Endodermal cell (in vitro differentiated cells): Measurements from ENCODE around the gene MYNN. TPM values are rescaled to one million over a fixed set of nuclear protein-coding genes. Genes with fewer than 3 reads are reported as not detected.

Source experiments
- DNase-seq: peaks from one replicate; pipeline ENCODE4 v3.0.0-alpha.2; 2017
- H3K27ac ChIP-seq: 2 replicates; pipeline ENCODE4 v1.5.1; 2013; ENCODE audit warnings: mild to moderate bottlenecking, low read depth, low read length, moderate library complexity
- H3K27me3 ChIP-seq: 2 replicates; pipeline ENCODE4 v1.6.1; 2013; ENCODE audit warnings: mild to moderate bottlenecking, low read length, moderate library complexity; ENCODE audit not compliant: insufficient read depth, control insufficient read depth, poor library complexity, severe bottlenecking
- H3K36me3 ChIP-seq: 2 replicates; pipeline ENCODE4 v1.7.0; 2013; ENCODE audit warnings: mild to moderate bottlenecking, low read length, moderate library complexity; ENCODE audit not compliant: control insufficient read depth, insufficient read depth
- H3K4me1 ChIP-seq: one replicate; pipeline ENCODE4 v1.7.0; 2013; ENCODE audit warnings: low read length; ENCODE audit not compliant: control insufficient read depth, insufficient read depth
- H3K4me3 ChIP-seq: 2 replicates; pipeline ENCODE4 v1.5.1; 2013; ENCODE audit warnings: mild to moderate bottlenecking, low read length, moderate library complexity
- H3K9ac ChIP-seq: 2 replicates; pipeline ENCODE4 v1.6.1; 2013; ENCODE audit warnings: mild to moderate bottlenecking, low read length, moderate library complexity; ENCODE audit not compliant: poor library complexity, severe bottlenecking; ENCODE audit errors: extremely low read depth
- H3K9me3 ChIP-seq: 2 replicates; pipeline ENCODE4 v1.6.1; 2013; ENCODE audit warnings: mild to moderate bottlenecking, low read length, moderate library complexity; ENCODE audit not compliant: control insufficient read depth
- H3K27ac Mint-ChIP-seq: 2 replicates; pipeline ENCODE4 v1.8.0; 2020; ENCODE audit warnings: mixed read lengths
- H3K27me3 Mint-ChIP-seq: 2 replicates; pipeline ENCODE4 v1.8.0; 2021; ENCODE audit warnings: mild to moderate bottlenecking, mixed read lengths; ENCODE audit not compliant: insufficient read depth
- H3K36me3 Mint-ChIP-seq: 2 replicates; pipeline ENCODE4 v1.8.0; 2020; ENCODE audit warnings: low read depth, mixed read lengths
- H3K4me1 Mint-ChIP-seq: 2 replicates; pipeline ENCODE4 v1.8.0; 2020; ENCODE audit warnings: mixed read lengths
- H3K4me3 Mint-ChIP-seq: 2 replicates; pipeline ENCODE4 v1.8.0; 2020; ENCODE audit warnings: mild to moderate bottlenecking, moderate library complexity, mixed read lengths
- H3K9me3 Mint-ChIP-seq: 2 replicates; pipeline ENCODE4 v1.8.0; 2020; ENCODE audit warnings: mild to moderate bottlenecking, mixed read lengths
- WGBS, 2 experiments: methylation state at CpG; one replicate each; pipeline versions ENCODE4 v1.1.5 to v1.1.7; 2013; ENCODE audit warnings: missing lambda C conversion rate in 2 of 2, mixed read lengths in 1 of 2; ENCODE audit not compliant: insufficient coverage in 1 of 2, insufficient read length in 1 of 2; 5-methylcytosine and 5-hydroxymethylcytosine counted together
- total RNA-seq, 2 donors: library from RNA; stranded (reverse); fragmentation: NEBNext Ultra II Directional in 1 of 2; extraction: Animal tissue kit (Norgen Biotek cat#: 25700) in 1 of 2; gene quantifications; 2 replicates in 1 of 2; 3 replicates in 1 of 2; pipeline ENCODE4 v1.2.1, GENCODE V29; 2021
- TF ChIP-seq, protein P1 (sequence below): fragments of 200-600 bp; sonication (generic); conservative IDR thresholded peaks from 2 replicates; pipeline ENCODE4 v1.5.0; 2021; ENCODE audit warnings: antibody characterized with exemption, mild to moderate bottlenecking

The MYNN gene
- total RNA-seq, 2 donors from 2014 or later, result 13.3 to 14.1 TPM

DNA sequence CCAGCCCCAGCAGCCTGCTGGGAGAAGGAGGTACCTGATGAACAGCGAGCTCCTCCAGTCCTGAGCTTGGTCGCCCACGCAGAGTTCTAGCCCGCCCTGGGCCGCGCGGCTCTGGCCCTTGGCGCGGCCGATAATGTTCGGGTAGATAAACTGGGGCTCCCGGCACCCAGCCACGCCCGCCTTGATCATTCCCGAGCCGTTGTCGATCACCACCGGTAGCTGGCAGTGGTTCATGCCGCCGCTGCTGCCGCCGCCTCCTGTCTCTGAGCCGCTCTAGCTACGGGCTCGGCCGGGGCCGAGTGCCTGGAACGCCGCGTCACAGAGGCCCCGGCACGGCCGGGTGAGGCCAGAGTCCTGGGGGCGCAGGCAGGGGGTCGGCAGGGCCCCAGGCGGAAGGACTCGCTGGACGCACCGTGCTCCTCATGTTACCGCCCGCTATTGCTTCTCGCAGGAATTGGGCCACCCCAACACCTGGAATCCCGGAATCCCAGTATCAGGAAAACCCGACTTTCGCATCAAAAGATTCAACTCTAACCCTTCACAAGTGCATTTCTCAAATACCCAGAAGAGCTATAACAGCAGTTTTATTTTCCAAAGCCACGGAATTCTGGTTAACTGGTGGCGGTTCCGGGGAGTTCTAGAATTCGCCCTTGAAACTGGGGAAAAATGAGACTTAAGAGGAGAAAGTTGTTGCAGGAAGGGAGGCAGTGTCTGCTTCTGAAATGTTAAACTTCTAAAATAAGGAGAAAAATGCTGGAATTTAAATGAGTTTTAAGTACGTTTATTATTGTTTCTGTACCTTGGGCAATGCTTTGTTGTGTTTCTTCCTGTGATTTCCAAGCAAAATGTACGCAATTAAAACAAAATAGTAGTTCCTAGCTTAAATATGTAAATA is 3.7 kb upstream of the MYNN start, which contains the start of gene ACTRT3:
Gene ACTRT3 (minus strand): TSS at position 275 of the 895 bp plus-strand sequence. CDS start 41 bp downstream, at position 234.
- Mint-ChIP-seq H3K4me3 (peak within 1 kb of the TSS; percentile 79), H3K36me3 (peaks cover 2% of the 10 kb centered on the region), H3K27me3 (no peaks in the 10 kb centered on the region), H3K9me3 (peaks cover 7% of the 10 kb centered on the region), H3K4me1 (peaks cover 13% of the 10 kb centered on the region), H3K27ac (peak within 1 kb of the TSS; percentile 96)
- H3K4me1 ChIP-seq, result no peaks in the 10 kb centered on the region
- H3K27ac ChIP-seq, result peak within 1 kb of the TSS; percentile 74
- TF ChIP-seq, protein P1, sequence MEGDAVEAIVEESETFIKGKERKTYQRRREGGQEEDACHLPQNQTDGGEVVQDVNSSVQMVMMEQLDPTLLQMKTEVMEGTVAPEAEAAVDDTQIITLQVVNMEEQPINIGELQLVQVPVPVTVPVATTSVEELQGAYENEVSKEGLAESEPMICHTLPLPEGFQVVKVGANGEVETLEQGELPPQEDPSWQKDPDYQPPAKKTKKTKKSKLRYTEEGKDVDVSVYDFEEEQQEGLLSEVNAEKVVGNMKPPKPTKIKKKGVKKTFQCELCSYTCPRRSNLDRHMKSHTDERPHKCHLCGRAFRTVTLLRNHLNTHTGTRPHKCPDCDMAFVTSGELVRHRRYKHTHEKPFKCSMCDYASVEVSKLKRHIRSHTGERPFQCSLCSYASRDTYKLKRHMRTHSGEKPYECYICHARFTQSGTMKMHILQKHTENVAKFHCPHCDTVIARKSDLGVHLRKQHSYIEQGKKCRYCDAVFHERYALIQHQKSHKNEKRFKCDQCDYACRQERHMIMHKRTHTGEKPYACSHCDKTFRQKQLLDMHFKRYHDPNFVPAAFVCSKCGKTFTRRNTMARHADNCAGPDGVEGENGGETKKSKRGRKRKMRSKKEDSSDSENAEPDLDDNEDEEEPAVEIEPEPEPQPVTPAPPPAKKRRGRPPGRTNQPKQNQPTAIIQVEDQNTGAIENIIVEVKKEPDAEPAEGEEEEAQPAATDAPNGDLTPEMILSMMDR, result peak; percentile 12
- H3K4me3 ChIP-seq, result peak within 1 kb of the TSS; percentile 95
- DNase-seq, result peak; percentile 94
- H3K9me3 ChIP-seq, result no peaks in the 10 kb centered on the region
- peak within 1 kb of the TSS; percentile 63 for H3K9ac ChIP-seq
- 8 to 12% methylated on average over 20 to 50 of the region's 51 CpGs for WGBS, 2 experiments
- peaks cover 3% of the 10 kb centered on the region for H3K36me3 ChIP-seq
- H3K27me3 ChIP-seq, result no peaks in the 10 kb centered on the region

- H3K9ac ChIP-seq, result peak overlapping the region; percentile 94
- Mint-ChIP-seq H3K9me3 (no peaks in the 10 kb centered on the region), H3K4me1 (peaks cover 12% of the 10 kb centered on the region), H3K27me3 (no peaks in the 10 kb centered on the region), H3K4me3 (peak overlapping the region; percentile 94), H3K27ac (peak overlapping the region; percentile 99), H3K36me3 (peaks cover 11% of the 10 kb centered on the region)
- peak; percentile 83 for DNase-seq
- H3K27me3 ChIP-seq, result no peaks in the 10 kb centered on the region
- H3K4me3 ChIP-seq, result peak overlapping the region; percentile 95
- peak overlapping the region; percentile 94 for H3K27ac ChIP-seq
- no peaks in the 10 kb centered on the region for H3K9me3 ChIP-seq
- TF ChIP-seq, protein P1, result no peak
- no peaks in the 10 kb centered on the region for H3K4me1 ChIP-seq
- H3K36me3 ChIP-seq, result peaks cover 23% of the 10 kb centered on the region
- WGBS, 2 experiments, result 1 to 2% methylated on average over 20 to 21 of the region's 27 CpGs
These were observed 1.5 kb upstream of the MYNN start for GRCh38 chr3:169771497-169772304.

DNA sequence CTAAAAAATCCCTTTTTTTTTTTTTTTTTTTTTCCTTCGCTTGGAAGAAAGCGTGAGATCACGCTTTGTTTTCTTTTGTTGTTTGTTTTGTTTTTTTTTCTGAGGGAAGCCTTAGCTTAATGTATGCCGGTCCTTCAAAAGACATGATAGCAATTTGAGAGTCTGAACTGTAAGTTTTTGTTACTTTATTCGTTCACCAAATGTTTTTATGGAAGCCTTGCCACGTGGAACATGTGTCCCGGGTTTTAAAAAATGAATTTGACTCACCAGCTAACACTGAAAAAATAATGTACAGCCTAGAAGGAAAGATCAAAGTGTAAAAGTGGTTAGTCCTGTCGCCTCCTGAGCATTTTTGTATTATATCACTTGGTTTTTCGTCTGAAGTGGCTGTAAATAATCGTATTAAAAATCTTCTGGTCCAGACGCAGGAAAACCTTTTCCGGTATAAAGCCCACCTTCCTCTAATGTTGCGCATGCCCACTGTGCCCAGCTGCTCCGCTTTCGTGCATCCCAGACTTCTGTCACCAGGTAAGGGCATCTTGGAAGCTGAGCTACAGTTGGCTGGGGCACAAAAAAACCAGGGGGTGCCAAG is 795 bp upstream of the MYNN start:
- no peaks in the 10 kb centered on the region for H3K4me1 ChIP-seq
- H3K9me3 ChIP-seq, result no peaks in the 10 kb centered on the region
- H3K27ac ChIP-seq, result peak overlapping the region; percentile 94
- H3K27me3 ChIP-seq, result no peaks in the 10 kb centered on the region
- peak overlapping the region; percentile 99 for H3K27ac Mint-ChIP-seq
- H3K9ac ChIP-seq, result peak overlapping the region; percentile 94
- peaks cover 29% of the 10 kb centered on the region for H3K36me3 ChIP-seq
- peaks cover 12% of the 10 kb centered on the region for H3K4me1 Mint-ChIP-seq
- H3K4me3 ChIP-seq, result peak overlapping the region; percentile 95
- no peaks in the 10 kb centered on the region for H3K27me3 Mint-ChIP-seq
- peaks cover 18% of the 10 kb centered on the region for H3K36me3 Mint-ChIP-seq
- H3K4me3 Mint-ChIP-seq, result peak overlapping the region; percentile 94
- DNase-seq, result peak; percentile 88
- TF ChIP-seq, protein P1, result no peak
- 0% methylated on average over 11 to 15 of the region's 15 CpGs for WGBS, 2 experiments
- no peaks in the 10 kb centered on the region for H3K9me3 Mint-ChIP-seq
